ENCODE data around the gene SRSF3.
"Not testable (repeated sequence)": the region's sequence is repeated elsewhere in the genome, so short reads cannot be mapped to it uniquely, and the experiment has no call there.

SRSF3 gene

DNA sequence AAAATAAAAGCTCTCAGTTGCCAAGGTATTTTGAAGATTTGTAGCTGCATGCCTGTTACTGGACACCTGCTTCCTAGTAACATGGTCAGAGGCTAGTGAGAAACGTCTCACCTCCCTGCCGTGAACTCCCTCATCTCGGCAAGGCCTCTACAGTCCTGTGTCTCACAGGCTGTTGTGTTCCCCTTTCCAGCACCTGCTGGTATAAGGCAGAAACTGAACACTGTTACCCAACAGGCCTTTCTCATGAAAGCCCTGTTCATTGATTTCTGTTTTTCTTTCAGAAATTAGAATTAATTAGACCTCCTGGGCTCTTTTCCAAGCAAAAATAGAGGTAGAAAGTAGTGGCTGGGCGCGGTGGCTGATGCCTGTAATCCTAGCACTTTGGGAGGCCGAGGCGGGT is 17.6 kb upstream of the SRSF3 start:
- no peak for DNase-seq (ENCODE audit: low spot score)

DNA sequence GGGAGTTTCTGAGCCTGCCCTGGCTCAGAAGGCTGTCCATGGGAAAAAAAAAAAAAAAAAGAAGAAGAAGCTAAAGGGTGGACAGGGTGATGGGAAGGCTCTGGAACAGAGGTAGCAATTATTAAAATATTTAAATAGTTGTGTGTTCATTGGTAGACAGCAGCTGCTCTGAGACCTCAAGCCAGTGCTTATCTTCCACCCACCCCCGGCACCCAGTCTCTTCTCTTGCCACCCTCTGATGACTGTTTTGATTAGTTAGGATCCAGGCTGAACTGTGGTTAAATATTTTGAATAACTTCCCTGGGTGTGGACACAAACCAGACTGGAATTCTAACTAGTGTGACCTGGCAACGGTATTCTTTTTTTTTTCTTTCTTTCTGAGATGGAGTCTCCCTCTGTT is 16.9 kb upstream of the SRSF3 start:
- DNase-seq (ENCODE audit: low spot score): no peak

GRCh38 chr6:36578030-36578429 is 16.1 kb upstream of the SRSF3 start:
- no peak for DNase-seq (ENCODE audit: low spot score)

DNA sequence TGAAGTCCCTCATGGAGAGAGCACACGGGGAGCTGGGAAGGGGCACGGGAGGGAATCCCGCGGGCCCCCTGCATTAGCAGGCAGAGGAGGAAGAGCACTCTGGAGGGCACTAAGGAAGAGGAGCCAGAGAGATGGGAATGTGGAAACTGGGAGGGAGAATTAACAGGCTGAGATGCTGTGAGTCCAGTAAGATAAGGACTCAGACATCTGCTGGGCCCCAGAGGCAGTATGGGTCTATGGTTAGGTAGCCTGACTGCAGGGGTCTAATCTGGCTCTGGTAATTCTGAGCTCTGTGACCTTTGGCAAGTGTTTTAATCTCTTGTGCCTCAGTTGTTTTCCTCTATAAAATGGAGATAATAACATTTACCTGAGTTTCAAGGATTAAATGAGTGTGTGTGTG is 15.7 kb upstream of the SRSF3 start:
- no peak for DNase-seq (ENCODE audit: low spot score)

GRCh38 chr6:36580184-36580526 is 14.0 kb upstream of the SRSF3 start:
- DNase-seq (ENCODE audit: low spot score): no peak

DNA sequence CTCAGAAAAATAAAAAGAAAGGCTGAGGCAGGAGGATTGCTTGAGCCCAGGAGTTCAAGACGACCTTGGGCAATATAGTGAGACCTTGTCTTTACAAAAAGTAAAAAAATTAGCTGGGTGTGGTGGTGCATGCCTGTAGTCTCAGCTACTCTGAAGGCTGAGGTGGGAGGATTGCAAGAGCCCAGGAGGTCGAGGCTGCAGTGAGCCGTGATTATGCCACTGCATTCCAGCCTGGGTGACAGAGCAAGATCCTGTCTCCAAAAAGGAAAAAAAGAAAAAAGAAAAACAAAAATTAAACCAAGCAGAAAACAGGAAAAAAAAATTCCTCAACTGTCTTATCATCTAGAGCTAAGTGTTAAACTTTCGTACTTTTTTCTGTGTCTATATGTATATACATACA is 12.4 kb upstream of the SRSF3 start:
- DNase-seq (ENCODE audit: low spot score): no peak

GRCh38 chr6:36586606-36587005 is 7.6 kb upstream of the SRSF3 start:
- DNase-seq (ENCODE audit: low spot score): no peak

DNA sequence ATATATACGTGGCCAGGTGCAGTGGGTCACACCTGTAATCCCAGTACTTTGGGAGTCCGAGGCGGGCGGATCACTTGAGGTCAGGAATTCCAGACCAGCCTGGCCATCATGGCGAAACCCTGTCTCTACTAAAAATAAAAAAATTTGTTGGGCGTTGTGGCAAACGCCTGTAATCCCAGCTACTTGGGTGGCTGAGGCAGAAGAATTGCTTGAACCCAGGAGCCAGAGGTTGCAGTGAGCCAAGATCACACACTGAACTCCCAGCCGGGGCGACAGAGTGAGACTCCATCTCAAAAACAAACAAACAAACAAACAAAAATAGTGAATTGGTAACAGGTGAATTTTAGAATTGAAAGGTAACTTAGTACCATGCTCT is 5.1 kb upstream of the SRSF3 start:
- DNase-seq (ENCODE audit: low spot score): not testable (repeated sequence)

DNA sequence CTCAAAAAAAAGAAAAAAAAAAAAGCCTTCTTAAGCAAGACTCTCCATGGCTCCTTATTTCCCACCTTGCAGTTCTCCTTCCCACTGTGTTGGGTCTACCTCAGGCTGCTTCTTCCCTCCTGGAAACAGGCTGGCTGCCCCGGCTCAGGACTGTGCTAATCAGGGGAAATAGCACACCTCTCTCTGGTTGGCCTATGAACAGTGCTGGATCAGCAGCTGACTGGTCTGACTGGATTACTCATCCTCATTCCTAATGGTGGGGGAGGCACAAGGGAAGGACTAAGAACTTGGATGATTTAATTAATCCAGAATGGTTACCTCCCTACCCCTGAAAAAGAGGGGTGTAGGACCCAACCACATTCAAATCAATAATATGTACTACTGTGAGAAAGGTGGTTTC is 3.9 kb upstream of the SRSF3 start:
- DNase-seq (ENCODE audit: low spot score): no peak

DNA sequence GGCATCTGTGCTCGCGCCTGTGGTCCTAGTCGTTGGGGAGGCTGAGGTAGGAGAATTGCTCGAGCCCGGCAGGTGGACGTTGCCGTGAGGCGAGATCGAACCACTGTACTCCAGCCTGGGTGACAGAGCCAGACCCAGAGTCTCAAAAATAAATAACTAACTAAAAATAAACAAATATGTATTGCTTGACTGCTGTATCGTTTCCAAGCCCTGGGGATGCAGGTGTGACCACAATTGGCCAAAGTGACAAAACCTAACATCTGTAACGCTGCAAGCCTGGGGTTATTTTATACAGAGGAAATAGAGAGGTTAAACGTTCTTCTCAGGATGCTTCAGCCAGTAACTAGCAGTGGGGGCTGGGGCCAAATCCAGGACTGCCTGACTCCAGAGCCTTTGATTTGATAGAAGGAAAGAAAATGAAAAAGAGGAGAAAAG is 1.9 kb upstream of the SRSF3 start:
- DNase-seq (ENCODE audit: low spot score): no peak

DNA sequence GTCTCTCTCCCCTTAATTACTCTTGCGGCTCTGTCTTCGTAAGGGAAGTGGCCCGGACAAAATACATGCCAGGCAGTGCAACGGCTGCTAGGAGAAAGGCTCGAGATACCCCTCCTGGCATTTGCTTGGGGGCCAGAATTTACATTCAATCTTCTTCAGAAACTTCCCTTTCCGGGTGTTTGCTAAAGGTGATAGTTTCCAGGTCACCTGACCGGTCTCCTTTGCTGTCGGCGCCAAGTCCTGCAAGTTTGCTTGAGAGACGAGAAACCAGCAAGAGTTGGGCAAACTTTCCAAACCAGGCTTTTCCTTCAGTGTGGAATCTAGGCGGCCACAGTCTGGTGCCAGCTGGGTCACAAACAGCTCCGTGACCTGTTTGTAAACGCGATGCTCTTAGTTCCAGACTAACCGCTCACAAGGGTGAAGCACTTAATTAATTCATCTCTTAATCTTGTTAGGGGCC is 563 bp upstream of the SRSF3 start:
- peak; percentile 48 for DNase-seq (ENCODE audit: low spot score)

- DNase-seq (ENCODE audit: low spot score): no peak
Observed at GRCh38 chr6:36594816-36595643, 868 bp downstream of the SRSF3 start.

GRCh38 chr6:36596356-36596755 is 2.2 kb downstream of the SRSF3 start:
- DNase-seq (ENCODE audit: low spot score): no peak

DNA sequence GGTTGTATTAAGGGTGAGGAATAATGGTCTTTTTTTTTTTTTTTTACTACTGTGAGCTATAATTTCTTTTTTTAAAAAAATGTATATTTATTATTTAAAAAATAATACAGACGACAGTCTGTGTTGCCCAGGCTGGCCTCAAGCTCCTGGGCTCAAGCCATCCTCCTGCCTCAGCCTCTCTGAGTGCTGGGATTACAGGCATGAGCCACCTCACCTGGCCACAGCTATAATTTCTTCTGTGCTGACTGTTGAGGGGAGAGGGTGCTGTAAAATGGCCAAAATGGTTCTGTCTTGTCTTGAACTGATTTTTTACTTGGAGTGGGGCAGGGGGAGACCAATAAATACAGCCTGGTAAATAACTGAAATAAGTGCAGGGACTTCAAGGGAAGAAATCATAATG is 3.6 kb downstream of the SRSF3 start:
- DNase-seq (ENCODE audit: low spot score): no peak

DNA sequence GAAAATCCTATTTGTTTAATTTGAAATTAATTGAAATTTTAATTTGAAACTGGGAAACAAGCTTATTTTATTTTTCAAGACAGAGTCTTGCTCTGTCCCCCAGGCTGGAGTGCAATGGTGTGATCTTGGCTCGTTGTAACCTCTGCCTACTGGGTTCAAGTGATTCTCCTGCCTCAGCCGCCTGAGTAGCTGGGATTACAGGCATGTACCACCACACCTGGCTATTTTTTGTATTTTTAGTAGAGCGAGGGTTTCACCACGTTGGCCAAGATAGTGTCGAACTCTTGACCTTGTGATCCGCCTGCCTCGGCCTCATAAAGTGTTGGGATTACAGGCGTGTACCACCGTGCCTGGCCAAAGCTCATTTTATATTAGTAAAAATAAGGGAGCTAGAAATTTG is 4.2 kb downstream of the SRSF3 start:
- DNase-seq (ENCODE audit: low spot score): no peak

DNA sequence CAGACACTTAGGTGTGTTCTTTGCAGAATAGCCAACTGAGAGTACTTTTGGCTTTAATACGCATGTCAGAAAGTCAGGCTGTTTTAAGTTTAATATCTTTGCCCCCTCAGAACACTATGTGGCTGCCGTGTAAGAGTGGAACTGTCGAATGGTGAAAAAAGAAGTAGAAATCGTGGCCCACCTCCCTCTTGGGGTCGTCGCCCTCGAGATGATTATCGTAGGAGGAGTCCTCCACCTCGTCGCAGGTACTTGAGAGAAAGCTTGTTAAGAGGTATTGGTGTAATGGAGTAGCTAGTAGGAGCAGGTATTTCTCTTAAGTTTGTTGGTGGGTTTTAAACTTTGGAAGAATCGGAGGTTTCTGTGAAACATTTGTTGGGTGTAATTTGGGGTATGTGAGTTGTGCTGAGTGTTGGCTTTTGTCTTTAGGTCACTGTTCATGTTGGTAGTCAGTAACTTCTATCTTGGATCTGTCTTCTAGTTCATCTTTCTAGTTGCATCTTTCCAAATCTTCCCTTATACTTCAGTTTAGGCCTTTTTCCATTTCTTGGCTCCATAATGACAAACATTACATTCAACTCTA is 4.7 kb downstream of the SRSF3 start:
- DNase-seq (ENCODE audit: low spot score): no peak

DNA sequence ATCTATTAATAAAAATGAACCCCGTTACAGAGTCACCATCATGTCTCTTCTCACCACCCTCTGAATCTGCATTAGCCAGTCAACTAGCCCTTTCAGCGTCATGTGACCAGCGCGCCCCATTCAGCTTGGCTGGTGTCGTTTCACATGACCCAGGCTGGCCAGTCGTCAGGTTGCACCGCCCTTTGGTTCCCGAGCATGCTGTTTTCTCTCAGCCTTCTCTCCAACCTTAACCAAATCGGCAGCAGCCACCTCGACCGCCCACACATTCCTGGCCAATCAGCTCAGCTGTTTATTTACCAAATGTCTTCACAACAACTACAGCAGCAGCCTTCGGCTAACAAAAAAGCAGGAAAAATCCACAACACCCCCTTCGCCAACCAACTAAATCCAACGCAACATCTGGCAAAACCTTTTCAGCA is 5.6 kb downstream of the SRSF3 start:
- DNase-seq (ENCODE audit: low spot score): peak; percentile 44

DNA sequence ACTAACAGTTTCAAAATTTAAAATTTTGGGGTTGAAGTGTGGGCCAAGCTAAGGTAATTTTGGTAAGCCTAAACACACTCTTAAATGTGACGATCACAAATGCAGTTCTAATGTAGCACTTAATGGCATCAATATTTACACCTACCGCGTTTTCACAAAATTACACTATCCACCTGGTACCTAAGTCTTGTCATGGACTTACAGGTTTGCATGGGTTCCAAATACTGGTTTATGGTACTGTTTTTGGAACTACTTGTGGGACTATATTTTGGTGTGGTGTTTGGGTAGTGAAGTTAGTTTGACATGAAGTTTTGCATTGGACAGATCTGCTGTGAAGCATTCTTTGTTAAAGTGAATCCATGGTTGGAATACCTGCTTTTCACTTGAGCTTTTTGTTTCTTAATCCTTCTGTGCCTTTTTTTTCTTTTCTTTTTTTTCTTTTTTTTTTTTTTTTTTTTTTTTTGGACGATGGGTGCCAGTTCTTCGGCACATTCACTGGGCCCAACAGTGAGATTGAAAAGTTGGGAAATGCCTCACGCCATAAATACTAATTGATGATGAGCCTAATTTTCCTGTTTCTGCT is 6.5 kb downstream of the SRSF3 start:
- DNase-seq (ENCODE audit: low spot score): no peak

GRCh38 chr6:36601818-36602217 is 7.7 kb downstream of the SRSF3 start:
- peak; percentile 26 for DNase-seq (ENCODE audit: low spot score)

DNA sequence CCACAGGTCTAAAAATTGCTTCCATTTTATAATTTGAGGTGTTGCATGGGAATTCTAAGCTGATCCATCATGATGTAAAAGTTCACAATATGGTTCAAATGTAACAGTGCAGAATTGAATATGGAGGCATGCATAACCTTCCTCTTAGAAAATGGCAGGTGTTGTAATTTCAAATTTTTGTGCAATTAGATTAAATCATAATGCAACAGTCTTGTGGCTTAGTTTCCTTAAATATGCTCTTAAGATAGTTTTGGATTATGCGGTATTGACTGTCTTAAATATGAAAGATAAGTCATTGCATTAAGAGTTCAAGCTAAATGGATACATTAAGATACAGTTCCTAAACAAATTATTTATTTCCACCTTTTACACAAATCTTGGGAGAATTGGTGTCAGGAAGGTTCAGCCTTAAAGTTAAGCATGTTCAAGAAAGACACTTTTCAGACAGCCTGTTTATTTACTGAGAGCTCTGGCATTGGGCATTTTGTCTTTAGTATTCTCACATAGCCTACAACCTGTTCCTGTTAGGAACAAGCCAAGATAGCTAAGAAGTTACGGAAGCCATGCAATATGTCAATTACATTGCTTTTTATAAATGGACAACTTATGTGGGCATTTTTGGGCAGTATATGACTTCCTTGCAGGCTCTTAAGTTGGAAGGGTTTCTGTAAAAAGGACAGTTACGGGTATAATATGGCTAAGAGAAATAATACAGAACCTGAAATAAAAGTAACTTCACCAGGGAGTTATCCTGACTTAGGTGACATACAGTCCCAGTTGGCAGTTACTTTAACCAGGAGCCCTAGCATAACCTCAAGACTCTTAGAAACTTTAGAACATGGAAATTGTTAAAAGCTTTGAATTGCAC is 9.3 kb downstream of the SRSF3 start:
- no peak for DNase-seq (ENCODE audit: low spot score)

- DNase-seq (ENCODE audit: low spot score): no peak
Observed at GRCh38 chr6:36604090-36605060, 10.2 kb downstream of the SRSF3 start.

Measured in CD4-positive, alpha-beta T cell treated with Interleukin-15 for 4 hours (primary cell).